Bone marrow (tissue), 2 donors: Measurements from ENCODE around the gene KDELR1.

ENCODE experiments used
- DNase-seq, 2 donors: peaks; one replicate each; lab custom pipeline; 2025; lab: John Stamatoyannopoulos, UW

KDELR1 gene

DNA sequence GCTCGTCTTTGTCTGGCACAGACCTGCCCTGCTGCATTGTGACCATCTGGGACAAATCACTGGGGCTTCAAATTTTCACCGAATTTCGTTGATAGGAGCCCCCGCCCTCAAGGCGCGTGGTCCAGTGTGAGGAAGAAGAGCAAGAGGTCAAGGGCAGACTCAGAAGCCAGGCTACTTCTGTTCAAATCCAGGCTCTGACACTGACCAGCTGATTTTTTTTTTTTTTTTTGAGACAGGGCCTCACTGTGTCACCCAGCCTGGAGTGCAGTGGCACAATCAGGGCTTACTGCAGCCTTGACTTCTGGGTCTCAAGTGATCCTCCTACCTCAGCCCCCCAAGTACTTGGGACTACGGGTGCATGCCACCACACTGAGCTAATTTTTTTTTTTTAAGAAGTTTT, 20.0 kb downstream of the KDELR1 start:
- DNase-seq: no peak

DNA sequence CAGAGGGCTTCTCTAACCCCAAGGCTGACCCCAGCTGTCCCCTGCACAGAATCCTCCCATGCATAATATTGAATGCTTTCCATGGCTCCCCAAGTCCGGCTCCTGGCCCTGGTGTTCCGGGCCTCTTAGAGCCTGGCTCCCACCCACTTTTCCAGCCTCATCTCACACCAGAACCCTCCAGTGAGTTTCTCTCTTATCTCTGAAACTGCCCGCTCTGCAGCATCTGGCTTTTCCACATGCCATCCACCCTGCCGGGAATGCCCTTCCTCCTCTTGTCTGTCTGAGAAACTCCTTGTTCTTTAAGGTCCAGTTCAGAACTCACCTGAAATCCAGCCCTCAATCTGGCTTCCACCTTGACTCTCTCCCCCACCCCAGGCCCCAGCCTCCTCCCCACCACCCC, 20.4 kb downstream of the KDELR1 start:
- DNase-seq: no peak

DNA sequence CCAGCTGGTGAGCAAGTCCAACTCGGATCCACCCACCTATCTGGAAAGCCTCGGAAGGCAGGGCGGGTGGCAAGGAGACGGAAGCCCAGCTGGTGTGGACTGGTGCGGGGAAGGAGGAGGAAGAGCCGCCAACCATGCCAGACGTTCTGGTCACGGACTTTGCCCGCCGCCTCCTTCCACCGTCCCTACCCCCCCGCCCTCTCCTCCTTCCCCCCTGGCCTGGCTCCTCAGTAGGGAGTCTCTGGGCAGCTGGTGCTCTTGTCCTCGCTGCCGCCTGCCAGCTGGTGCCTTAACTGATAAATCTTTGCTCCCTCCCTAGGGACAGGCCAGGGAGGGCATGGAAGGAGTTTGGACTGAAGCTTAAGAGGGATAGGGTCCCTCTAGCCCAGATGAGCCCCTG, 22.4 kb downstream of the KDELR1 start:
- no peak for DNase-seq

DNA sequence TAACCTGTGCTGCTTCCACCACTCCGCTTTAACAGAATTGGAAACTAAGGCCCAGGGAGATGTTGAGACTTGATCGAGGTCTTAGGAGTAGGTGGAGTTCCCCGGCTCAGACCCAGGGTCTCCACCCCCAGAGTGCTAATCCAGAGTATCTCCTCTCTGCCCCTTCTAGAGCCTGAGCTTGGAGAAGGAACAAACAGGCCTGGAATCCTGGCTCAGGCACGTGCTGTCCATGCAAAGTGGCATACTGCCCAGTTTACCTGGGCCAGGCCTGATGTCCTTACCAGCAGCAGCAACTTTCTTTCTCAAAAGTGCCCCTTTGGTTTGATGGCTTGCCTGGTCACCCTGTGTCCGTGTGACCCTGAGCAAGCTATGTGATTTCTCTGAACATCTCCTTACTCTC, 23.5 kb downstream of the KDELR1 start:
- DNase-seq: no peak

DNA sequence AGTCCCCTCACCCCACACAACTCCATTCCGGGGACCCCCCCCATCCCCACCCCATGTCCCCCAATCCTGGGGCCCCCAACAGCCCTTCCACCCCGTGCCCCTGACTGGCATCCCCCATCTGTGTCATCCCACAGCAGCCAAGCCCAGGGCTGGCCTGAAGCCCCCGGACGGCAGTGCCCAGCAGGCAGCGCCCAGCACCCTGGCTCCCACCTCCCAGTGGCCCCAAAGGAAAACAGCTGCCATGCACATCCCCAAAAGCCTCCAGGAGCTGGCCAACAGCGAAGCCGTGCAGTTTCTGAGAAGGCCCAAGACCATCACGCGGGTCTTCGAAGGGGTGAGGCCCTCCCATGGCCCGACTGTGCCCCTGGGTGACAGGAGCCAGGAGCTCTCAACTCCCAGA, 25.7 kb downstream of the KDELR1 start:
- no peak for DNase-seq

DNA sequence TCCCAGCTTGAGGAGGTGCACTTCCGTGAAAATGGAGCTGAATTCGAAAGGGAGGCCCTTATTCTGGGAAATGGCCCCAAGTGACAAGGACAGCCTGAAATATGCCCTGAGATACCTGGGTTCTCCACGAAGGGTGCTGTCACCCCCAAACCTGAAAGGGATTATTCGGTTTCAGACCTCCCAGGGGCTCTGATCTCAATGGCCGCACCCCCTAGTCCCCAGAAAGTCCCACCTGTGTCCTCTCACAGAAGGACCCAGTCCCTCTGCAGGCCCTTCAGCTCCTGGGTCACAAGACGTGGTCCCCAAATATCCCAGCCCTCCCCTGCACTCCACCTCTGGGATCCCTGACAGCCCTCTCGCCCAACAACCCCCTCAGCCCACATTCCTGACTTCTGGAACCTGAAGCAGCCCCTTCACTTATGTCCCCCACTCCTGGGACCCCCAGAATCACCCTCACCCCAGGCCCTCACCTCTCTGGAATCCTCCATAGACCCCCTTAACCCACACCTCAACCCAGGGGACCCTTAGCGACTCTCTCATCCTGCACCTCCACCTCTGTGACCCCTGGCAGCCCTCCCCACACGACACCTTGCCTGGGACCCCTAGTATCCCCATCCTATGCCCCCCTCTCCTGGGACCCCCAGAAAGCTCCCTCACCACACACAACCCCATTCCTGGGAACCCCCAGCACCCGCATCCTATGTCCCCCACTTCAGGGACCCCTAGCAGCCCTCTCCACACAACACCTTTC, 26.6 kb downstream of the KDELR1 start:
- DNase-seq: no peak

DNA sequence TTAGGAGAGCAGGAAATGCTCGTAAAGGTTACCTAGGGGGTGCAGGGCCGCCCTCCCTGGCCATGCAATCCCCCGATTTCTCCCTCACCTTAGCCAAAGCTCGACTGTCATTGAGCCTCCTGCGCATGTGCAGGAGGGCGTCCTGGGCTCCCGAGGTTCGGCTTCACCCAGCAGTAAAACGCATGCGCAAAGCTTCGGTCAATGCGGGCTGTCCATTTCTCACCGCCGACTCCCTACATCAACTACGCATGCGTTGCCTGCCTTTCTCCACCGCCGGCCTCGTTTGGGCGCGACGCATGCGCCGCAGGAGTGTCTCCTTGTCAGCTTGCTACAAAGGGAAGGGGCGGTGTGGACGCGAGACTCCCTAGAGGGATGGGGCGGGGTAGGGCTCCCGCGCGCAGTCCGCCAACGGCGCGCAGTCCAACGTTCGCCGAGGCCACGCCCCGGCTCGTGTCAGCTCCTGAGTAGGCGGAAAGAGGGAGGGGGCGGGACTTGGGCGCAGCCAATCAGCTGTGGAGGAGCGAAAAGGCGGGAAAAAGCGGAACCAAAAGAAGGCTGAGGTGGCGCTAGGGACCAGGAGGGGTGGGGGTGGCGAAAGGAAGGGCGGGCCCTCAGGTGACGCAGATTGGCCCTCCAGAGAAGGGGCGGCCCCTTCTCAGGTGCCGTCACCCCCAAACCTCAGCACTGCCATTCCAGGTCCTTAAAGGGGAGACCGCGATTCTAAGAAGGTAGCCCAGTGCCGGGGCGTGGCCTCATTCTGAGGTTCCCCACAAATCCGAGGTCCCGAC, 27.3 kb downstream of the KDELR1 start, which contains the start of the genes SYNGR4 and TMEM143:
SYNGR4 (plus strand) TSS at position 558 of the 788 bp plus-strand sequence. CDS start 1,476 bp downstream, outside the sequence.
TMEM143 (minus strand) TSS at position 131 of the 788 bp plus-strand sequence; CDS start at position 111, 20 bp downstream.
- peak; percentile 97 to 99 for DNase-seq

DNA sequence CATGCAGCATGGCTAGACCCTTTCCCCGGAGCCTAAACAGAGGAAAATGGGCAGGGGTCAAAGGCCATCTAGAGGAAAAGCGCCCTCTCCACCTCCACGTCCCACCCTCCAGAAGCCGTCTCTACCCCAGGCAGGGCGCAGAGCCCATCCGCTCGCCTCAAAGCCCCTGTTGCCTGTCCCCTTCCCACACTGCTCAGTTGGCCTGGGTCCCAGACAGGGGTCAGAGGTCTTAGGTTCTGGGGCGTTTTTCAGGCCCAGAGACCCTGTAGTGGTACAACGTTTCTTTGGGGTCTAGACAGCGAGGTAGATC, 27.9 kb downstream of the KDELR1 start:
- DNase-seq: no peak

DNA sequence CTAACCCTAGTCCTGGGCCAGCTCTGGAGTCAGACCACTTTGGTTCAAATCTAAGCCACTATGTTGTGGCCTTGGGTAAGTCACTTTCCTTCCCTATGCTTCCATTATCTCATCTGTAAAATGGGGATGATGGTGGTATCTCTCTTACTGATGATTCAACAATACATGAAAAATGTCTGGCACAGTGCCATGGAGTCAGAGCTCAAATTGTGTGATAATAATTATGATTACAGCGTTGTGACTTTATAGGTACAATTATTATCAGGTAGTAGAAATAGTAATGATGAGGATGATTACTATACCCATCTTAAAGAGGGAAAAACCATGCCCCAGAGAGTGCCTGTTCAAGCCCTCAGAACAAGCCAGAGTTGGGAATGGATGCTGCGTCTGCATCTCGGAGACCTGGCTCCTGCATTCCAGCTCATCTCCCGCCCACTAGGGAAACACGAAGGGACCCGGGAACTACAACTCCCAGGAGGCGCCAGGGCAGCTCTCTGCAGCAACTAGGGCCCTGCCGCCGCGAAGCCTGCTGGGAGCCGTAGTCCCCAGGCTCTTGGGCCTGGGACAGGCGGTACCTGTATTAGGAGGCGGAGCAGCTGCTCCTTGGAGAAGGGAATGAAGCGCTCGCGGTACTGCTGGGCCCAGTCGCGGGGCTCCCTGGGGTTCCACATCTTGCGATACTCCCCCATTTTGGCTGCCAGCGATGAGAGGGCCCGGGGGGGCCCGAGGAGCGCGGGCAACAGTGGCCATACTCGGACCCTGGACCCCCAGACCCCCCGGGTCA, 28.4 kb downstream of the KDELR1 start:
- peak; percentile 67 to 85 for DNase-seq

DNA sequence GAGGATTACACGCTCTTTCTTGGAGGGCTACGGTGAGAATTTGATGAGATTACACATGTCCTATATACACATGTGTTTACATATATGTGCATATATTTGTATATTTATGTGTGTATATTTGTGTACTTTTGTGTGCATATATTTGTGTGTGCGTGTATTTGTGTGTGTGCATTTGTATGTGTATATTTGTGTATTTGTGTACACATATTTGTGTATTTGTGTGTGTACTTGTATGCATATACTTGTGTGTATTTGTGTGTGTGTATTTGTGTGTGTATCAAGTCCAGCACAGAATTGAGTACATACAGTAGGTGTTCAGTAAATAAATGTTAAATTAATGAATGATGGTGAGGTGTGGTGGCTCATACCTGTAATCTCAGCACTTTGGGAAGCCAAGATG, 29.4 kb downstream of the KDELR1 start:
- DNase-seq: no peak

DNA sequence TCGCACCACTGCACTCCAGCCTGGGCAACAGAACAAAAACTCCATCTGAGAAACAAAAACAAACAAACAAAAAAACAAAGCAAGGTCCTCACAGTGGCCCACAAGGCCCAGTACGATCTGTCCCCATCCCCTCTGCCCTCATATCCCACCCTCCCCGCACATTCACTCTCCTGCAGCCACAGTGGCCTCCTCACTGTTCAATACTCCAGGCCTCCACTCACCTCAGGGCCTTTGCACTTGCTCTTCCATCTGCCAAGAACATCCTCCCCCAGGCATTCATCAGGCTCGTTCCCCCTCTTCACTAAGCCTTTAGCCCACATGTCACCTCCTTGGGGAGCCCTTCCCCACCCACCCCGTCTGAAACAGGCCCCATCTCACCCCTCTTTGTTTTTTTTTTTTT, 32.2 kb downstream of the KDELR1 start:
- DNase-seq: no peak

DNA sequence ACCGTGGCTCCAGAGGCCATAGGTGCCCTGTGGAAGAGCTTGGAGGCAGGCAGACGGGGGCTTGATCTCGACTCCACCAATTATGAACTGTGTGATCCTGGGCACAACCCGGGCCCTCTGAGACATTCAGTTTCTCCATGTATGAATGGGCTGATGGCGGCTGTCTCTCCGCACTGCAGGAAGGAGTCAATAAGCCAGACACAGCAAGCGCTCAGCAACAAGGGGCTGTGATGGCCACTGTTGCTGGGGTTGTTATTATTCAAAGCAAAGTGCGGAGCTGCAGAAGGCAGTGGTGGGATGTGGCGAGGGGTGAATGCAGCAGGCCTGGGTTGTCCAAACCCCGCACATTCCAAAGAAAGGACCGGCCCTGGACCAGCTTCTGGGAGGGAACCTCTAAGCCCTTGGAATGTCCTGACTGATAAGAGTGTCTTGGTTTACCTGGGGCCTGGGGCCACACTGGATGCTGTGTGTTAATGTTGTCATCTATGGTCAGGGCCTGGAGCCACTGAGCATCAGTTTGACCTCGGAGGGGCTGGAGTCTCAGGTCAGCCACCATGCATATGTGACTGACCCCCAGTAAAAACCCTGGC, 35.9 kb downstream of the KDELR1 start:
- no peak for DNase-seq

DNA sequence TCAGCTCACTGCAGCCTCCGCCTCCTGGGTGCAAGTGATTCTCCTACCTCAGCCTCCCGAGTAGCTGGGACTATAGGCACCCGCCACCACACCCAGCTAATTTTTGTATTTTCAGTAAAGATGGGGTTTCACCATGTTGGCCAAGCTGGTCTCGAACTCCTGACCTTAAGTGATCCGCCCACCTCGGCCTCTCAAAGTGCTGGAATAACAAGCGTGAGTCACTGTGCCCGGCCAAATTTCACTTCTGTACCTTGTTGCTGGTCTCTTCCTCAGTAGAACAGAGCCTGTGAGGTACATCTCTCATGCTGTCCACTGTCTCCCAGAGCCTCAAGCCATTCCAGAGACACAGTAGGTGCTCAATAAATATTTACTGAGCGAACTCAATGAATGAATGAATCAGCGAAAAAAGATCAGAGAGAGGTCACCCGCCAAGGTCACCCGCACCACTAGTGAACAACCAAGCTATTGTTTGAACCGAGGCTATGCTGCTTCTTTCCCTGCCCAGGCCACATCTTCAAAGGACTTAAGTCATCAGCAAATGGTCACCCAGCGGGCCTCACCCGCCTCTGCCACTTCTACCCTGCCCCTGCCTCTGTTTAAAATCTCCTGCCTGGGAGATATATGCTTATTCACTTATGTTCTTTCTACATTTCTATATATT, 36.9 kb downstream of the KDELR1 start:
- no peak for DNase-seq

DNA sequence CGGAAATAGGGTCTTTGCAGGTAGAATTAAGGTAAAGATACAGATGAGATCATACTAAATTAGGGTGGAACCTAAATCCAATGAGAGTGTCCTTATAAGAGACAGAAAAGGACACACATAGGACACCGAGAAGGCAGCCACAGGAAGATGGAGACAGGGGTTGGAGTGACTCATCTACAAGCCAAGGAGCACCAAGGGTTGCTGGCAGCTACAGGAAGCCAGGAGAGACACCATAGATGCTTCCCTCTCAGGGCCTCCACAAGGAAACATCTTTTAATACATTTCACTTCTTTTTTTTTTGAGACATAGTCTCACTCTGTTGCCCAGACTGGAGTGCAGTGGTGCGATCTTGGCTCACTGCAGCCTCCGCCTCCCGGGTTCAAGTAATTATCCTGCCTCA, 37.7 kb downstream of the KDELR1 start:
- DNase-seq: peak in 1 of 2 donors; percentile 34

DNA sequence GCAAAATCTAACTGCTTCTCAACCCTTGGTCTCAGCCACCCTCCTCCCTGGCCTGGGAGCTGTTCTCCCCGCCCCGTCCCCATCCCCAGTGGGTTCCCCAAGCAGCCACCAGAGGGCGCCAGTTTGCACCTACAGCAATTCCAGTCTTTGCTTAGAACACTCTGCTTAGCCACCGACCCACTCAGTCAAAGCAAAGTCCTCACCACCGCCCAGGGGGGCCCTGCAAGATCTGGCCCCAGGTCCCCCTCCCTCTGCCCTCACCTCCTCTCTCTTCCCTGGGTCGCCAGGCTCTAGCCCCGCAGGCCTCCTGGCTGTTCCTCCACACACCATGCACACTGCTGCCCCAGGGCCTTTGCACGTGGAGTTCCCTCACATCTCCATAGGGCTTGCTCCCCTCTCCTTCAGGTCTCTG, 40.0 kb downstream of the KDELR1 start:
- peak; percentile 37 to 63 for DNase-seq

DNA sequence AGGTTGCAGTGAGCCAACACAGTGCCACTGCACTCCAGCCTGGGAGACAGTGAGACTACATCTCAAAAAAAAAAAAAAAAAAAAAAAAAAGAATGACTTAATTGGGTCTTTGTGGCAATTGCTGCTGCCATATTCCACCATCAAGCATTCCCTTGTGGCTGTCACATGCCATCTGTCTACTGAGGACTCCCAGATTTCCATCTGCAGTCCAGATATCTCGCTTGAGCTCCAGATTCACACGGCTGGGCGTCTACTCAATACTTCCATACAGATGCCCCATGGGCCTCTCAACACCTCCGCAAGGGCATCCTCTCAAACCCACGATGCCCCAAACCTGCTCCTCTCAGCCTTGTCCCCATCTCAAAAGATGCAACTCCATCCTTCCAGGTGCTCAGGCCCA, 40.5 kb downstream of the KDELR1 start:
- DNase-seq: no peak

DNA sequence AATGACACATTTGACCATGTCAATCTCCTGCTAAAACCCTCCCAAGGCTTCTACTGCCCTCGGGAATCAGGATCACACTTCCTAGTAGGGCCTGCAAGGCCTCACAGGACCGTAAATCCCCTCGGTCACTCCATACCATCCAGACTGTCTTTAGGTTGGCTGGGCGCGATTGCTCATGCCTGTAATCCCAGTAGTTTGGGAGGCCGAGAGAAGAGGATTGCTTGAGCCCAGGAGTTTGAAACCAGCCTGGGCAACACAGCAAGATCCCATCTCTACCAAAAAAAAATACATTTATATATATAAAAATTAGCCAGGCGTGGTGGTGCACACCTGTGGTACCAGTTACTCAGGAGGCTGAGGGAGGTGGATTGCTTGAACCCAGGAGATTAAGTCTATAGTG, 42.6 kb downstream of the KDELR1 start:
- no peak for DNase-seq

DNA sequence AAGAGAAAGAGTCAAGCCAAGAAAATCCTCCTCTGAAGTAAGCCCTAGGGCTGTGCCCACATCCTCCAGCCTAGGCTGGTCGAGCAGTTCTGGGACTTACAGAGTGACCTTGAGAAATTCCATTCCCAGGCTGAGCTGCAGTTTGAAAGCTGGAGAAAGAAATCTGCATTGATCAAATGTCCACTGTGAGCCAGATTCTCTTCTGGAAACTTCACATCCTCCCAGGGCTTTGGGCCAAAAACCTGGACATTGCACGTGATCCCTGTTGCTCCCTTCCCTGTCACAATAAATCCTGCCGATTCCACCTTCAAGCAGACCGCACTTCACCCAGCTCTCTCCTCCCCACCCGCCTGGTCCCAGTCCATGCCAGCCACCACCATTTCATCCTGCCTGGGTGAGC, 43.3 kb downstream of the KDELR1 start:
- no peak for DNase-seq

DNA sequence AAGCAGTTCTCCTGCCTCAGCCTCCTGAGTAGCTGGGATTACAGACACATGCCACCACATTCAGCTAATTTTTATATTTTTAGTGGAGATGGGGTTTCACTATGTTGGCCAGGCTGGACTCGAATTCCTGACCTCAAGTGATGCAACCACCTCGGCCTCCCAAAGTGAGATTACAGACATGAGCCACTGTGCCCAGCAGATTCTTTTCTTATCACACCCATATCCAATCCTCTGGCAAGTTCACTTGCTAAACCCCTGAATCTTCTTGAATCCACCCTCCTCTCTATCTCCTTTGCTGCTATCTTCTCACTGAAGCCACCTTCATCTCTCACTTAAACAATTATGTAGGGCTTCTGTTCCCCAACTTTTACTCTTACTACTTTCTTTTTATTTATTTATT, 45.2 kb downstream of the KDELR1 start:
- DNase-seq: no peak

DNA sequence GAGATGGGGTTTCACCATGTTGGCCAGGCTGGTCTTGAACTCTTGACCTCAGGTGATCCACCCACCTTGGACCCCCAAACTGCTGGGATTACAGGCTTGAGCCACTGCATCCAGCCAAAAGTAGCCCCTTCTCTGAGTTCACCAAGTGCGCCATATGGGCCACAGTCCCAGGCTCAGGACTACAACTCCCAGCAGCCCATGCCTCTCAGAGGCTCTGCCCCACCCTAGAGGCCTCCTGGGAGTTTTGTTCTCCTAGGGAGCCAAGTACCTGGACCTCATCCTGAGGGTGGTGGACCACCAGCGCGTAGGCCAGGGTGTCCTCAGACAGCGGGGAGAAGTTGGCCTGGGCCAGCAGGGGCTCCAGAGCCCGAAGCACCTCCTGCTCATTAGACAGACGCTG, 46.5 kb downstream of the KDELR1 start:
- no peak for DNase-seq

DNA sequence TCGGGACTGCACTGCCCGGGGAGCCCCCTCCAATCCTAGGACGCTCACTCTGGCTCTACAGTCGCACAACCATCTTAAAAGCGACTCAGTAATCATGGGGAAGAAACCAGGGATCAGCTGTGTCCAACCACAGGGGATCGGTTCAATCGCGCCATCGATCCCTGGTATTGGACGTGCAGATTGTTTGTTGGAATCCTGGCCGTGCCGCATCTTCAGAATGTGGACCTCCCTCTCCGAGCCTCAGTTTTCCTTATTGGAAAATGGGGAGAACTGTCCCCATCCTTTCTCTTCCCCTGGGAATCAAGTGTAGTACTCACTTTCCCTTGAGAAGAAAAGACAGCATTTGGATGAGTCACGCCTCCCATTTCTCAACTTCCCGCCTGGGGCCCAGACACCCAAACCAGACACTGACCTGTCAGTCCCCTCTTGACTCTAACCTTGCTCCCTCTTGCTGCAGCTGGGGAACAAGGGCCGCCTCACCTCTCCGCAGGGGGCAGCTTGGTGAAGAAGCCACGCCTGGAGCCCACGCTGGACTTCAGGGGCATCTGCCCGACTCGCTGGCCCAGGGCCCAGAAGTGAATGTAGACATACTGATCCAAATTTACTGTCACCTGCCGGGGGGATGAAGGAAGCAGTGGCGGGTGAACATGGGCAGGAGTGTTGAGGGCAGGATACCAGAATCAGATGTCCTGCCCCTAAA, 48.4 kb downstream of the KDELR1 start:
- no peak for DNase-seq
